Measurements from ENCODE around the gene MMEL1.
"Not testable (repeated sequence)": the region's sequence is repeated elsewhere in the genome, so short reads cannot be mapped to it uniquely, and the experiment has no call there.

MMEL1 gene

DNA sequence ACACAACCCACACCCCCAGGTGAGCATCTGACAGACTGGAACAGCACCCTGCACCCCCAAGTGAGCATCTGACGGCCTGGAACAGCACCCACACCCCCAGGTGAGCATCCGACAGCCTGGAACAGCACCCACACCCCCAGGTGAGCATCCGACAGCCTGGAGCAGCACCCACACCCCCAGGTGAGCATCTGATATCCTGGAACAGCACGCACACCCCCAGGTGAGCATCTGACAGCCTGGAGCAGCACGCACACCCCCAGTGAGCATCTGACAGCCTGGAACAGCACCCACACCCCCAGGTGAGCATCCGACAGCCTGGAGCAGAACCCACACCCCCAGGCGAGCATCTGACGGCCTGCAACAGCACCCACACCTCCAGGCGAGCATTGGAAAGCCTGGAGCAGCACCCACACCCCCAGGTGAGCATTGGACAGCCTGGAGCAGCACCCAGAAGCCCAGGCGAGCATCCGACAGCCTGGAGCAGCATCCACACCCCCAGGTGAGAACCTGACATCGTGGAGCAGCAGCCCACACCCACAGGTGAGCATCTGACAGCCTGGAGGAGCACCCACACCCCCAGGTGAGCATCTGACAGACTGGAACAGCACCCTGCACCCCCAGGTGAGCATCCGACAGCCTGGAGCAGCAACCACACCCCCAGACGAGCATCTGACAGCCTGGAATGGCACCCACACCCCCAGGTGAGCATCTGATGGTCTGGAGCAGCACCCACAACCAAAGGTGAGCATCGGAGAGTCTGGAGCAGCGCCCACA, 19.5 kb upstream of the MMEL1 start:
- H3K27me3 ChIP-seq (ENCODE audit: control insufficient read depth, insufficient read depth, low read length), result not testable (repeated sequence)

GRCh38 chr1:2650967-2651645, 18.3 kb upstream of the MMEL1 start:
- H3K4me3 ChIP-seq (ENCODE audit: low read depth, low read length), result no peak overlapping the region
- H3K4me1 ChIP-seq (ENCODE audit: control insufficient read depth, insufficient read depth, low read length), result no peaks in the 10 kb centered on the region
- H3K27me3 ChIP-seq (ENCODE audit: control insufficient read depth, insufficient read depth, low read length), result no peaks in the 10 kb centered on the region
- H3K9ac ChIP-seq (ENCODE audit: low read depth, low read length), result no peak overlapping the region
- H3K9me3 ChIP-seq (ENCODE audit: control insufficient read depth, insufficient read depth, low read length), result peaks cover 79% of the 10 kb centered on the region
- H3K27ac ChIP-seq (ENCODE audit: low read depth, low read length), result no peak overlapping the region
- H3K36me3 ChIP-seq (ENCODE audit: control insufficient read depth, insufficient read depth, low read length), result no peaks in the 10 kb centered on the region

More for the DNA sequence above, 19.5 kb upstream of the MMEL1 start:
- H3K36me3 ChIP-seq (ENCODE audit: control insufficient read depth, insufficient read depth, low read length); H3K4me1 ChIP-seq (ENCODE audit: control insufficient read depth, insufficient read depth, low read length); H3K27ac ChIP-seq (ENCODE audit: low read depth, low read length); H3K9ac ChIP-seq (ENCODE audit: low read depth, low read length); H3K4me3 ChIP-seq (ENCODE audit: low read depth, low read length): not testable (repeated sequence)
- peaks cover 70% of the 10 kb centered on the region for H3K9me3 ChIP-seq (ENCODE audit: control insufficient read depth, insufficient read depth, low read length)

- no peak overlapping the region for H3K9ac ChIP-seq (ENCODE audit: low read depth, low read length)
- no peaks in the 10 kb centered on the region for H3K27me3 ChIP-seq (ENCODE audit: control insufficient read depth, insufficient read depth, low read length)
- peaks cover 40% of the 10 kb centered on the region for H3K9me3 ChIP-seq (ENCODE audit: control insufficient read depth, insufficient read depth, low read length)
Measured at GRCh38 chr1:2646837-2647236, 14.0 kb upstream of the MMEL1 start.

DNA sequence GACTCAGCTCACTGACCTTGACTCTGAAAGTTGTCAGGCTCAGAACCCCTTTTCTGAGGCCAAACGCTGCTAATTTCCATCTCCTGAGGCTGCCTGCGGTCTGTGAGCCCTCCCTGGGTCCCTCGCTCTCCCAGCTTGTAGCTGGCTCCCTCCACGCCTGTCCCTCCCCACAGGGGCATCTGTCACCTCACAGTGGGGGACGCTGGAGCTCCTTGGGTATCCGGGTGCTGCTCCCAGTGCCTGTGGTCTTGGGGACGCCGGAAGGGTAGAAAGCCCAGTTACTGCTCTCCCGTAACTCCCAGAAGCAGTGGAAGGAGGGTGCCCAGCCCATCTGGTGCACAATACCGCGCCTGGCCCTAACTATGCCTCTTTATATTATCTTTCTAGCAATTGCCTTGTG, 13.0 kb upstream of the MMEL1 start:
- H3K4me3 ChIP-seq (ENCODE audit: low read depth, low read length), result no peak overlapping the region
- no peaks in the 10 kb centered on the region for H3K27me3 ChIP-seq (ENCODE audit: control insufficient read depth, insufficient read depth, low read length)
- H3K27ac ChIP-seq (ENCODE audit: low read depth, low read length), result no peak overlapping the region
- peaks cover 30% of the 10 kb centered on the region for H3K9me3 ChIP-seq (ENCODE audit: control insufficient read depth, insufficient read depth, low read length)
- peaks cover 5% of the 10 kb centered on the region; the same call in 1 of the 2 replicates for H3K4me1 ChIP-seq (ENCODE audit: control insufficient read depth, insufficient read depth, low read length)
- no peaks in the 10 kb centered on the region for H3K36me3 ChIP-seq (ENCODE audit: control insufficient read depth, insufficient read depth, low read length)
- H3K9ac ChIP-seq (ENCODE audit: low read depth, low read length), result no peak overlapping the region

More at GRCh38 chr1:2646837-2647236, 14.0 kb upstream of the MMEL1 start:
- Histone ChIP-seq H3K36me3 (ENCODE audit: control insufficient read depth, insufficient read depth, low read length) (no peaks in the 10 kb centered on the region), H3K4me1 (ENCODE audit: control insufficient read depth, insufficient read depth, low read length) (peaks cover 5% of the 10 kb centered on the region; the same call in 1 of the 2 replicates), H3K4me3 (ENCODE audit: low read depth, low read length) (no peak overlapping the region), H3K27ac (ENCODE audit: low read depth, low read length) (no peak overlapping the region)

DNA sequence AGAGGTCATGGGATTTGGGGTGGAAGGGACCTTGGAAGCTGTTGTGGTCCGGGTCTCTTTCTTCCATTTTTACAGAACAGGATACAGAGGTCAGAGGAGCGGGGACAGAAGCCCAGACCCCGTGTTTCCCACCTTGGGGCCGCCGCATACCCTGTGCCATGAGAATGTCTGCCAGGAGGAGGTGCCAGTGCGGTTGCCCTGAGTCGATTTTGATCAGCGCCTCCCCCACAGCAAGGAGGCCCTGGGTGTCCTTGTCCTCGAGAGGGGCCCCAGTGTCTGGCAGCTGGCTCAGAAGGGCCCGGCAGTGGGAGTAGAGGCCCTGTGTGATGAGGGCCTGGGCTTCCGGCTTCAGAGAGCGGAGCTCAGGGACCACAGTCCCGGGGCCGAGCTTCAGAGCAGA, 12.3 kb upstream of the MMEL1 start:
- Histone ChIP-seq H3K4me3 (ENCODE audit: low read depth, low read length) (no peak overlapping the region), H3K27me3 (ENCODE audit: control insufficient read depth, insufficient read depth, low read length) (no peaks in the 10 kb centered on the region), H3K4me1 (ENCODE audit: control insufficient read depth, insufficient read depth, low read length) (peaks cover 5% of the 10 kb centered on the region; the same call in 1 of the 2 replicates), H3K27ac (ENCODE audit: low read depth, low read length) (no peak overlapping the region), H3K36me3 (ENCODE audit: control insufficient read depth, insufficient read depth, low read length) (no peaks in the 10 kb centered on the region), H3K9me3 (ENCODE audit: control insufficient read depth, insufficient read depth, low read length) (peaks cover 24% of the 10 kb centered on the region; the same call in 1 of the 2 replicates), H3K9ac (ENCODE audit: low read depth, low read length) (no peak overlapping the region)

- H3K9me3 ChIP-seq (ENCODE audit: control insufficient read depth, insufficient read depth, low read length), result peaks cover 24% of the 10 kb centered on the region; the same call in 1 of the 2 replicates
- H3K9ac ChIP-seq (ENCODE audit: low read depth, low read length), result no peak overlapping the region
- H3K4me3 ChIP-seq (ENCODE audit: low read depth, low read length), result no peak overlapping the region
- H3K27ac ChIP-seq (ENCODE audit: low read depth, low read length), result no peak overlapping the region
- no peaks in the 10 kb centered on the region for H3K36me3 ChIP-seq (ENCODE audit: control insufficient read depth, insufficient read depth, low read length)
- no peaks in the 10 kb centered on the region for H3K27me3 ChIP-seq (ENCODE audit: control insufficient read depth, insufficient read depth, low read length)
- H3K4me1 ChIP-seq (ENCODE audit: control insufficient read depth, insufficient read depth, low read length), result peaks cover 5% of the 10 kb centered on the region; the same call in 1 of the 2 replicates
Measured at GRCh38 chr1:2644591-2645101, 11.8 kb upstream of the MMEL1 start.

DNA sequence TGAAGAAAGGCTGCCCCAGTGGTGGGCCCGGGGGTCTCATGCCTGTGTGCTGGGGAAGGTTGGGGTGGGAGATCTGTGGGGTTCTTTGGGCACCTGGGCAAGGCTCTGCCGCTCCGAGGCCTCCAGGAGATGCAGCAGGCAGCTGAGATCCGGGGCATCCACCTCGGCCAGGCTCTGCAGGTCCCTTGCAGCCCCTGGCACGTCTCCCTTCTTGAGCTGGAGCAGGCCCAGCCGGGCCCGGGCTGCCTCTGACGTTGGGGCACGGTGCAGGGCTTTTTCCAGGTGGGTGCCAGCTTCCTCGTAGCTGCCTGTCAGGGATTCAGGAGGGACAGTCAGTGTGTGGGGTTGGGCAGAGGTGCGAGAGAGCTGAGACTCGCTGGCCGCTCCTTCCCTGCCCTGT, 11.4 kb upstream of the MMEL1 start:
- peaks cover 20% of the 10 kb centered on the region; the same call in 1 of the 2 replicates for H3K9me3 ChIP-seq (ENCODE audit: control insufficient read depth, insufficient read depth, low read length)
- peaks cover 5% of the 10 kb centered on the region; the same call in 1 of the 2 replicates for H3K4me1 ChIP-seq (ENCODE audit: control insufficient read depth, insufficient read depth, low read length)
- no peaks in the 10 kb centered on the region for H3K36me3 ChIP-seq (ENCODE audit: control insufficient read depth, insufficient read depth, low read length)
- H3K9ac ChIP-seq (ENCODE audit: low read depth, low read length), result no peak overlapping the region
- 0 out of 2 replicates have a peak, but pooled peaks cover 1% of the 10 kb centered on the region for H3K27me3 ChIP-seq (ENCODE audit: control insufficient read depth, insufficient read depth, low read length)
- H3K27ac ChIP-seq (ENCODE audit: low read depth, low read length), result no peak overlapping the region
- no peak overlapping the region for H3K4me3 ChIP-seq (ENCODE audit: low read depth, low read length)

DNA sequence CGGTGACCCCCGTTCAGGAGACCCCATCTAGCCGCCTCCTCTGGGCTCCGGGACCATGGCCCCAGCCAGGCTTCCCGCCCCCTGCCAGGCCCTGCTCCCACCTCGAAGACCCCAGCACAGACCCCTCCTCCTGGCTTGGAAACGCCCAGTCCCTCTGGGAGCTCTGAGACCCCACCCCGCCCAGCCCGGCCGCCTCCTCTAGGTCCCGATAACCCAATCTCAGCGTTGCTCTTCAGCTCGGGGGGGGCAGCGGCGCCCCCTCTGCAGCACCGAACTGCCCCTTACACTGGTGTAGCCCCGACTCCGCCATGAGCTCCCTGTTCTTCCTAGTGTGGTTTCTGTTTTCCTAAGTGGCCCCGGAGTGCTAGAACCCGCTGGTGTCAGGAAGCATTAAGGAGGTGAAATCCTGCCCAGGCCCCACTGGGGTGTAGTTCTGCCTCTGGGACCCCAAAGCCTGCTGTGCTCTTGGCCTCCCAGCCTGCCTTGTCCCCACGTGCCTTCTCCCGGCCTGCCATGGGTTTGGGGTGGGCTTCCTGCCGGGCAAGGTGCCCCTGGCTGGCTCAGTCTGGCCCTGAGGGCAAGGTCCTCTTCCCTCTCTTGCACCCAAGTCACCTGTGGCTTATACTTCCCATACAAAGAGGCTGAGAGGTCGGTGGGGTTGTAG, 10.7 kb upstream of the MMEL1 start:
- Histone ChIP-seq H3K27ac (ENCODE audit: low read depth, low read length) (no peak overlapping the region), H3K9ac (ENCODE audit: low read depth, low read length) (no peak overlapping the region), H3K27me3 (ENCODE audit: control insufficient read depth, insufficient read depth, low read length) (0 out of 2 replicates have a peak, but pooled peaks cover 8% of the 10 kb centered on the region), H3K4me3 (ENCODE audit: low read depth, low read length) (peak overlapping the region; percentile 67), H3K9me3 (ENCODE audit: control insufficient read depth, insufficient read depth, low read length) (peaks cover 14% of the 10 kb centered on the region; the same call in 1 of the 2 replicates), H3K4me1 (ENCODE audit: control insufficient read depth, insufficient read depth, low read length) (peaks cover 5% of the 10 kb centered on the region; the same call in 1 of the 2 replicates), H3K36me3 (ENCODE audit: control insufficient read depth, insufficient read depth, low read length) (no peaks in the 10 kb centered on the region)

DNA sequence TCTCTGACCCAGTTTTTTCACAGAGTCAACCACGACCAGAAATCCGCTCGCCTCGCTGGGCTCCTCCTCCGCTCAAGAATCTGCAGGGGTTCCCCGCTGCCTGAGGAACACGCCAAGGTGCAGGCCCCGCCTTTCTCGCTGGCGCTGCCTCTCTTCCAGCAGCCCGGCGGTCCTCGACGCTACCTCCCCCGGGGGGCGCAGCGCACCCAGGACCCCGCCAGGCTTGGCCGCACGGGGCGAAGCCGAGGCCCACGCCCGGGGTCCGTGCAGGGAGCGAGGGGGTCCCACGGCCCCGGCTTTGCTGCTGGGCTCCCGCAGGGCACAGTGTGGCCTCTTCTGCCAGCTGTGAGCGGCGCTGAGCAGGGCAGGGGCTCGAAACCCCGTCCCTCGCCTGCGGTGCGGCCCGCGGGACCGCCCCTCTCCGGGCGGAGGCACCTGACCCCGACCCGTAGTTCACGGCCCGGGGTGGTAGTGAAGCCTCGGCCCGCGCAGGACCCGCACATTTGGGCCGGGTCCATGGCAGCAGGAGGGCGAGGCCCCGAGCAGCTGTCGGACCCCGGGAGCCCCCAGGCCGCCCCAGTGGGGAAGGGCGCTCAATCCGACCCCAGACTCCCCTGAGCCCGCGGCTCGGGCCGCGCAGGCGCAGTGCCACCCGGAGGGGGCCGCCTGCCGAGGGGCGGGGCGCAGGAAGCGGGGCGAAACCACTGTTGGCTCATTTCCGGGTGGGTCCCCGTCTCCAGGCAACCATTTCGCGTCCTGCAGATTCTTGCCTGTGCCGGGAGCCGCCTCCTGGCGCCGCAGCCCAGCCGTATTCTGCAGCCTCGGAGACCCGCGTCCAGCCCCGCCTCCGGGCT, 10.0 kb upstream of the MMEL1 start:
- Histone ChIP-seq H3K9ac (ENCODE audit: low read depth, low read length) (peak overlapping the region; percentile 38; the same call in 1 of the 2 replicates), H3K4me1 (ENCODE audit: control insufficient read depth, insufficient read depth, low read length) (peaks cover 5% of the 10 kb centered on the region; the same call in 1 of the 2 replicates), H3K36me3 (ENCODE audit: control insufficient read depth, insufficient read depth, low read length) (no peaks in the 10 kb centered on the region), H3K27ac (ENCODE audit: low read depth, low read length) (peak overlapping the region; percentile 59), H3K4me3 (ENCODE audit: low read depth, low read length) (peak overlapping the region; percentile 67), H3K9me3 (ENCODE audit: control insufficient read depth, insufficient read depth, low read length) (peaks cover 11% of the 10 kb centered on the region; the same call in 1 of the 2 replicates), H3K27me3 (ENCODE audit: control insufficient read depth, insufficient read depth, low read length) (peaks cover 15% of the 10 kb centered on the region)

DNA sequence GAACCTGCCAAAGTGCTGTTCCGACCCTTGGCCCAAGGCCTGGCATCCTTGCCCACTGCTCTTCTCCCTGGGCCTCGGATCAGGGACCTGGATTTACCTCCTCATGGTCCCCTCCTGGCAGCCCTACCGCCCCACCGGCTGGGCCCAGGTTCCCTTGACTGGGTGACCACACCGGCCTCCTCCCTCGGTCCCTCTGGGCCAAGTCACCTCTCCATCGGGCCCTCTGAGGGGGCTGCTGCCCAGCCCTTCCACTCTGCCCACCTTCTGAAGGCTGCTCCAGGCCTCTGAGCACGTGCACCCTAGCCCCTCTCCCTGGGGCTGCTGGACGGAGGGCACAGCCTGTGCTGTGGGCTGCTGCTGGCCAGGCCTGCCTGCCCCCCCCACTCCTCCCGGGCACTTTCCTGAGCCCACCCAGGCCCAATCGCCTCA, 9.3 kb upstream of the MMEL1 start:
- H3K27me3 ChIP-seq (ENCODE audit: control insufficient read depth, insufficient read depth, low read length), result peaks cover 21% of the 10 kb centered on the region

More for the DNA sequence above, 9.3 kb upstream of the MMEL1 start:
- peaks cover 5% of the 10 kb centered on the region; the same call in 1 of the 2 replicates for H3K4me1 ChIP-seq (ENCODE audit: control insufficient read depth, insufficient read depth, low read length)
- no peak overlapping the region for H3K9ac ChIP-seq (ENCODE audit: low read depth, low read length)
- peaks cover 9% of the 10 kb centered on the region; the same call in 1 of the 2 replicates for H3K9me3 ChIP-seq (ENCODE audit: control insufficient read depth, insufficient read depth, low read length)
- H3K36me3 ChIP-seq (ENCODE audit: control insufficient read depth, insufficient read depth, low read length), result no peaks in the 10 kb centered on the region
- H3K4me3 ChIP-seq (ENCODE audit: low read depth, low read length), result peak overlapping the region; percentile 67
- H3K27ac ChIP-seq (ENCODE audit: low read depth, low read length), result no peak overlapping the region

Measured in HUES48 (cell line).